NCI-H82 (cell line): Measurements from ENCODE around the gene C6orf120.

Experiments
- DNase-seq: peaks from one replicate; lab custom pipeline; 2025; lab: John Stamatoyannopoulos, UW

C6orf120 gene

DNA sequence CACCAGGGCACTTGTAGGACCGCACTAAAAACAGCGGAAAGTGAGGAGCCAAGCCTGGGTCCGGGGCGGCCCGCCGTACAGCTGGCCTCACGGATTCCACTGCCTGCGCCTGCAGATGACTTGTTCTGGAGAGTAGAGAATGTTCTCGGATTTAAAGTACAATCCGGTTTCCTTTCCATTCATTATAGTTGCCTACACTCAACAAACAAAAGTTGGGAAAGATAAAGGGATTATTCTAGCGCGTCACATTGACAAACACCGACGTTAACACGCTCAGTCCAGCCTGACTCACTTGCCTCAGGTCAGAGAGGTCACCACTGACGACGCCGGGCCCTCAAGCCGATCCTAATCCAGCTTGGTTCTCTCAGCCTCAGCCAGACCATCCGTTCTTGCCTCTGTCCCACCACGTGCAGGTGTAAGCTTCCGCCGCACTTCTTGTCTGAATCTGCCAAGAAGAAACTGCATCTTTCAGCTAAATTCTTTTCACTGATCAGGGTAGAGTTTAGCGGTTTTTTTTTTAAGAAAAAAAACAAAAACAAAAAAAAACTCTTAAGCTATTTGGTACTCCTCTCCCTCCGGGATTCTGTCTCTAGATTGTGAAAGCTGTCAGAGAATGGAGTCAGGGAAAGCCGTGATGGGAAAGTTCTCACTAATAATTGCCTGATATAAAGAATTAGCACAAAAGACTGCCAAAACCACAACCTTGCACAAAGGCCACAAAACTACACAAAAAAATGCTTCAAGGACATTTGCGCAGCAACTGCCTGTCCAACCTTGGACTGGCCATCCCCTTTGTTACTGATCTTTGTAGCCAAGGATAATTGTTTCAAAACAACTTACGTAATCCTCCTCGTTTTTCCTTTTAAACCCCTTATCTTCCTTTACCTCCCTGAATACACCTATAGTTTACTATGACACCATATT lies 23.5 kb downstream of the C6orf120 start:
- DNase-seq: peak; percentile 76

GRCh38 chr6:169726049-169726400 lies 24.1 kb downstream of the C6orf120 start:
- no peak for DNase-seq

GRCh38 chr6:169726963-169727362 lies 25.0 kb downstream of the C6orf120 start:
- no peak for DNase-seq

DNA sequence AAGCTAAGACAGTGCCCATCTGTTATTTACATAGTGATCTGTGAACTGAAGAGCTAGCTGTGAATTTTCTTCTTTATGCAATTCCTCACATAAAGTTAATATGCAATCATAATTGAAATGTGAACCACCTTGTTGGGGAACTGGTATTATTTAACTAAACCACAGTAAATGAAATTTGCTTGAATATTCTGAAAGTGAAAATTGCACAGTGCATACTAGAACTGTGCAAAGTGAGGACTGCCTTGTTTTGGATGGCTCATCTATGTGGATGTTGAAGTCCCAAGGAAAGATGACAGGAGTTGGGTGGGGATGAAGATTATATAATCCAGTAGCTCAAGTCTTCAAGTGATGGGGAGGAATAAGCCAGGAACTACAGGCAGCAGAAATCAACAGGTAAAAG lies 28.0 kb downstream of the C6orf120 start:
- DNase-seq: peak; percentile 62

- peak; percentile 96 for DNase-seq
These were observed 36.5 kb downstream of the C6orf120 start for GRCh38 chr6:169738204-169738975.

- DNase-seq: peak; percentile 43
These were observed 37.1 kb downstream of the C6orf120 start for GRCh38 chr6:169738976-169739529.

DNA sequence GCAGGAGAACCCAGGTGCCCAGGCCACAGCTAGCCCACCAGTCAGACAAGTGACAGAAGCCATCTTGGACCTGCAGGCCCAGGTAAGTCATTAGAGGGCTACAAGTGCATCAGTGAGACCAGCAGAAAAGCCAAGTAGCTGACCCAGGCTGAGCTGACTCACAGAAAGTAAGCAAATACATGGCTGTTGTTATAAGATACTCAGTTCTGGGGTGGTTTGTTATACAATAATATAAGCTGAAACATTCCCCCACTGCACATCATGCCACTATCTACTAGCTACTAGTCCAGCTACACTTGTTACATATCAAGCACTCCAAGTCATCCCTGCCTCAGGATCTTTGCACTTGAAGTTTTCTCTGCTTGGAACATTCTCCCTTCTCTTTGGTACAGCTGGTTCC lies 39.4 kb downstream of the C6orf120 start:
- no peak for DNase-seq

- DNase-seq: no peak
These were observed 43.5 kb downstream of the C6orf120 start for GRCh38 chr6:169745405-169745804.

DNA sequence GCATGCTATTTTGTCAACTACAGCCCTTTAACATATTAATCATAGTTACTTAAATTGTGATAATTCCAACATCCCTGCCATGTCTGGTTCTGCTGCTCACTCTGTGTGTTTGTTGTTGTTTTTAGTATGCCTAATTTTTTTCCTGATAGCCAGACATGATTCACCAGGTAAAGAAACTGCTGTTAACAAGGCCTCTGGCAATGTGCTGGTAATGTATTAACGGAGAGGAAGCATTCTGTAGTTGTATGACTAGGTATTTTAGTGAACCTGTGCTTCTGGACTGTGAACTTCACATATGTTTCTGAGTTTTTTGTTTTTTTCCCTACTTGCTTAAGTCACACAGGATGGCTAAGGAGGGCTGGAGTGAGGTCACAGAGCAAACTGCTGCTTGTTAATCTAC lies 44.6 kb downstream of the C6orf120 start:
- no peak for DNase-seq

- peak; percentile 97 for DNase-seq
These were observed 49.5 kb downstream of the C6orf120 start, which contains the start of the genes DYNLT2 and ERMARD for GRCh38 chr6:169751242-169752073. DYNLT2 (minus strand) TSS chr6:169751572; CDS start chr6:169751458, 114 bp downstream. ERMARD (plus strand) TSS chr6:169751622; CDS start chr6:169751658, 36 bp downstream.

DNA sequence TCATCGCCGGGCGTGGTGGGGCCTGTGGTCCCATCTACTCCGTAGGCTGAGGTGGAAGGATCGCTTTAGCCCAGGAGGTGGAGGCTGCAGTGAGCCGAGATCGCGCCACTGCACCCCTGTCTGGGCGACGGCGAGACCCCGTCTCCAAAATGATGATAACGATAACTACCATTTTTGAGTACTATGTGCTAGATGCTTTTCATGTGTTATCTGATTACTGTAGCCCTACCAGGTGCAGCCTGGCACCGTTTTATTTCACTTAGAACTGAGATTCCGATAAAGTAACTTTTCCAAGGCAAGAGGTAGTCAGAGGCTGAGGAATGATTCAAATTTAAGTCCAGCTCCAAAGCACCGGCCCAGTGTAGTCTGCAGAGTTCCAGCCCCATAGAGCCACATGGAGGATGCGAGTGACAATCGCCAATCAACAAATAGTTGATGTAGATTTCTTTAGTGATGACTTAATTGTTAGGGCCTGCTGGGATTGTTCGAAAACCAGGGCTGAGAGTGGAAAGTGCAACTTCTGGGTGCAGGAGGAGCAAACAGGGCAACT lies 50.2 kb downstream of the C6orf120 start:
- peak; percentile 32 for DNase-seq
